HG02588 (cell line): Measurements from ENCODE around the gene NFE2L2.
"Not testable (repeated sequence)": the region's sequence is repeated elsewhere in the genome, so short reads cannot be mapped to it uniquely, and the experiment has no call there.

Experiments
- ATAC-seq: cut with Tn5 transposase; IDR thresholded peaks from one replicate; pipeline ENCODE4 v1.9.1; 2021; ENCODE audit warnings: mild to moderate bottlenecking, moderate library complexity; ENCODE audit not compliant: unreplicated experiment

NFE2L2 gene

GRCh38 chr2:177239932-177240630, 24.4 kb downstream of the NFE2L2 start:
- ATAC-seq = peak; percentile 57

GRCh38 chr2:177239053-177239452, 25.5 kb downstream of the NFE2L2 start:
- no peak for ATAC-seq

- no peak for ATAC-seq
Observed at GRCh38 chr2:177237932-177238331, 26.6 kb downstream of the NFE2L2 start.

- ATAC-seq = no peak
Observed at GRCh38 chr2:177235855-177236437, 28.6 kb downstream of the NFE2L2 start.

- ATAC-seq = no peak
Observed at GRCh38 chr2:177234267-177234666, 30.3 kb downstream of the NFE2L2 start.

GRCh38 chr2:177232098-177232704, 32.3 kb downstream of the NFE2L2 start:
- no peak for ATAC-seq

GRCh38 chr2:177231270-177231669, 33.3 kb downstream of the NFE2L2 start:
- no peak for ATAC-seq

GRCh38 chr2:177229442-177230242, 34.9 kb downstream of the NFE2L2 start:
- ATAC-seq = no peak

- no peak for ATAC-seq
Observed at GRCh38 chr2:177225965-177226360, 38.6 kb downstream of the NFE2L2 start.

- ATAC-seq = not testable (repeated sequence)
Observed at GRCh38 chr2:177223436-177223835, 41.1 kb downstream of the NFE2L2 start.

- ATAC-seq = no peak
Observed at GRCh38 chr2:177221970-177222369, 42.6 kb downstream of the NFE2L2 start.

GRCh38 chr2:177221534-177221933, 43.0 kb downstream of the NFE2L2 start:
- ATAC-seq = no peak

- ATAC-seq = not testable (repeated sequence)
Observed at GRCh38 chr2:177219787-177220186, 44.7 kb downstream of the NFE2L2 start.

- no peak for ATAC-seq
Observed at GRCh38 chr2:177217247-177217843, 47.2 kb downstream of the NFE2L2 start.

- peak; percentile 51 for ATAC-seq
Observed at GRCh38 chr2:177212891-177213856, 51.4 kb downstream of the NFE2L2 start.

GRCh38 chr2:177212106-177212890, 52.2 kb downstream of the NFE2L2 start, which contains the start of gene HNRNPA3:
Gene HNRNPA3 (plus strand): TSS chr2:177212794. CDS start chr2:177212800, 6 bp downstream.
- ATAC-seq = peak; percentile 88

- no peak for ATAC-seq
Observed at GRCh38 chr2:177211576-177212105, 52.9 kb downstream of the NFE2L2 start.

- no peak for ATAC-seq
Observed at GRCh38 chr2:177211169-177211568, 53.4 kb downstream of the NFE2L2 start.

- peak; percentile 60 for ATAC-seq
Observed at GRCh38 chr2:177207101-177207500, 57.4 kb downstream of the NFE2L2 start.
